ENCODE results near the gene IL13.

DNA sequence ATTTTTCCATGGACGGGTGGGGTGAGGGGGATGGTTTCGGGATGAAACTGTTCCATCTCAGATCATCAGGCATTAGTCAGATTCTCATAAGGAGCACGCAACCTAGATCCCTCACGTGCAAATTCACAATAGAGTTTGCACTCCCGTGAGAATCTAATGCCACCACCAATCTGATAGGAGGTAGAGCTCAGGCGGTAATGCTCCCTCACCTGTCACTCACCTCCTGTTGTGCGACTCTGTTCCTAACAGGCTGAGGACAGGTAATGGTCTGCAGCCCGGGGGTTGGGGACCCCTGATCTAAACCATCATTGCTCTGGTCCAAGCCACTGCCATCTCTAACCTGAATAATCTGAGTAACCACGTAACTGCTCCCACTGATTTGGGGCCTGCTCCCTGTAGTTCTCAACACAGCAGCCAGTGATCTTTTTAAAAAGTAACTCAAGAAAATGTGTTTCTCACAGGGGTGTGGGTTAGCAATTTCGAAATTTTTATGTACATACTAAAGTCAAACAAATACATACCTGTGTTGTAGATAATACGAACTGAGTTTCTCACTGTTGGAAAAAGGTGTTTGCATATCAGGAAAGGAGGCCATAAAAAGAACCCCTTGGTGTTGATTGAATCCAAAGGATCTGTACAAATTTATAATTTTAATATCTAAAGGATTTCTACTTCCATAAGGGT lies 11.2 kb upstream of the IL13 start:
- TF ChIP-seq, protein P1, sequence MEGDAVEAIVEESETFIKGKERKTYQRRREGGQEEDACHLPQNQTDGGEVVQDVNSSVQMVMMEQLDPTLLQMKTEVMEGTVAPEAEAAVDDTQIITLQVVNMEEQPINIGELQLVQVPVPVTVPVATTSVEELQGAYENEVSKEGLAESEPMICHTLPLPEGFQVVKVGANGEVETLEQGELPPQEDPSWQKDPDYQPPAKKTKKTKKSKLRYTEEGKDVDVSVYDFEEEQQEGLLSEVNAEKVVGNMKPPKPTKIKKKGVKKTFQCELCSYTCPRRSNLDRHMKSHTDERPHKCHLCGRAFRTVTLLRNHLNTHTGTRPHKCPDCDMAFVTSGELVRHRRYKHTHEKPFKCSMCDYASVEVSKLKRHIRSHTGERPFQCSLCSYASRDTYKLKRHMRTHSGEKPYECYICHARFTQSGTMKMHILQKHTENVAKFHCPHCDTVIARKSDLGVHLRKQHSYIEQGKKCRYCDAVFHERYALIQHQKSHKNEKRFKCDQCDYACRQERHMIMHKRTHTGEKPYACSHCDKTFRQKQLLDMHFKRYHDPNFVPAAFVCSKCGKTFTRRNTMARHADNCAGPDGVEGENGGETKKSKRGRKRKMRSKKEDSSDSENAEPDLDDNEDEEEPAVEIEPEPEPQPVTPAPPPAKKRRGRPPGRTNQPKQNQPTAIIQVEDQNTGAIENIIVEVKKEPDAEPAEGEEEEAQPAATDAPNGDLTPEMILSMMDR (IDR thresholded peaks at IDR 0.05): no peak
- TF ChIP-seq POLR2A (IDR thresholded peaks at IDR 0.05): no peak
